B cell (primary cell): ENCODE measurements around the gene RNF39.

ENCODE experiments used
- EZH2 ChIP-seq: IDR thresholded peaks from 2 replicates; pipeline ENCODE4 v1.6.1; 2012; ENCODE audit warnings: borderline replicate concordance, low read depth, mild to moderate bottlenecking, moderate library complexity, low read length; ENCODE audit not compliant: insufficient read depth, poor library complexity, severe bottlenecking
- TF ChIP-seq, protein P1 (sequence below): fragments of 200-600 bp; IDR thresholded peaks from one replicate; pipeline ENCODE4 v1.8.0; 2022; ENCODE audit warnings: antibody characterized with exemption, mild to moderate bottlenecking

DNA sequence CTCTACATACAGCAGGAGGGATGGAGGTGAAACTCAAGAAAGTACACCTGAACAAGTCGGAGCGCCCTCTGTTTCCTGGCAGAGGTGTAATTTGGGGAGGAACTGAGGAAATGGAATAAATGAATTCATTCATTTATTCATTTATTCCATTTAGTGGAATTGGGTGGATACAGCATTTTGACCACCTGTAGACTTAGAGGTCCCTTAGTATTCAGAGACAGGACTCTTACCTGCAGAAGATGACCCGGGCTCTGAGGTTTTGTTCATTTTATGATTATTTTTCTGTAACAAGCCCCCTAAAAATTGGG is 28.3 kb upstream of the RNF39 start:
- TF ChIP-seq, protein P1, sequence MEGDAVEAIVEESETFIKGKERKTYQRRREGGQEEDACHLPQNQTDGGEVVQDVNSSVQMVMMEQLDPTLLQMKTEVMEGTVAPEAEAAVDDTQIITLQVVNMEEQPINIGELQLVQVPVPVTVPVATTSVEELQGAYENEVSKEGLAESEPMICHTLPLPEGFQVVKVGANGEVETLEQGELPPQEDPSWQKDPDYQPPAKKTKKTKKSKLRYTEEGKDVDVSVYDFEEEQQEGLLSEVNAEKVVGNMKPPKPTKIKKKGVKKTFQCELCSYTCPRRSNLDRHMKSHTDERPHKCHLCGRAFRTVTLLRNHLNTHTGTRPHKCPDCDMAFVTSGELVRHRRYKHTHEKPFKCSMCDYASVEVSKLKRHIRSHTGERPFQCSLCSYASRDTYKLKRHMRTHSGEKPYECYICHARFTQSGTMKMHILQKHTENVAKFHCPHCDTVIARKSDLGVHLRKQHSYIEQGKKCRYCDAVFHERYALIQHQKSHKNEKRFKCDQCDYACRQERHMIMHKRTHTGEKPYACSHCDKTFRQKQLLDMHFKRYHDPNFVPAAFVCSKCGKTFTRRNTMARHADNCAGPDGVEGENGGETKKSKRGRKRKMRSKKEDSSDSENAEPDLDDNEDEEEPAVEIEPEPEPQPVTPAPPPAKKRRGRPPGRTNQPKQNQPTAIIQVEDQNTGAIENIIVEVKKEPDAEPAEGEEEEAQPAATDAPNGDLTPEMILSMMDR, result no peak
- no peak for TF ChIP-seq EZH2
